H1 (cell line): ENCODE results near the gene IP6K1. TPM values are rescaled to one million over a fixed set of nuclear protein-coding genes. Genes with fewer than 3 reads are reported as not detected.

Experiments used
- BACH1 ChIP-seq: IDR thresholded peaks from 2 replicates; pipeline ENCODE4 v1.6.1; 2012; ENCODE audit warnings: low read length, improper control_type of control experiment
- E2F6 ChIP-seq: IDR thresholded peaks from 2 replicates; pipeline ENCODE4 v1.6.1; 2012; ENCODE audit warnings: inconsistent platforms
- KDM4A ChIP-seq: IDR thresholded peaks from one replicate; pipeline ENCODE4 v1.7.1; 2012; ENCODE audit warnings: low read depth, mild to moderate bottlenecking, moderate library complexity, low read length, inconsistent platforms; ENCODE audit not compliant: severe bottlenecking
- MAX ChIP-seq: IDR thresholded peaks from 2 replicates; pipeline ENCODE4 v1.6.1; 2012; ENCODE audit warnings: inconsistent platforms
- NANOG ChIP-seq: IDR thresholded peaks from 2 replicates; pipeline ENCODE4 v1.6.1; 2011; ENCODE audit warnings: low read length, low read depth, mild to moderate bottlenecking, inconsistent platforms; ENCODE audit not compliant: insufficient read depth, poor library complexity, severe bottlenecking
- POLR2AphosphoS5 ChIP-seq: IDR thresholded peaks from 2 replicates; pipeline ENCODE4 v1.6.1; 2011; ENCODE audit warnings: low read depth, low read length
- RAD21 ChIP-seq, 2 experiments: IDR thresholded peaks in 1 of 2; conservative IDR thresholded peaks in 1 of 2; 2 replicates each; pipeline ENCODE4 v1.6.1; 2011; ENCODE audit warnings: low read depth in 2 of 2, low read length in 2 of 2, improper control_type of control experiment in 1 of 2, inconsistent platforms in 1 of 2, mild to moderate bottlenecking in 1 of 2, moderate library complexity in 1 of 2
- SAP30 ChIP-seq: fragments of 300-600 bp; sonication (generic); IDR thresholded peaks from 2 replicates; pipeline ENCODE4 v1.7.1; 2012; ENCODE audit warnings: low read length, moderate library complexity, mild to moderate bottlenecking, inconsistent platforms; ENCODE audit not compliant: insufficient read depth, insufficient replicate concordance
- TCF12 ChIP-seq: IDR thresholded peaks from 2 replicates; pipeline ENCODE4 v1.6.1; 2011; ENCODE audit warnings: low read depth, mild to moderate bottlenecking, low read length
- YY1 ChIP-seq: IDR thresholded peaks from 2 replicates; pipeline ENCODE4 v1.6.1; 2011; ENCODE audit warnings: low read depth, mild to moderate bottlenecking, low read length
- polyA plus RNA-seq, 7 experiments: library from polyadenylated mRNA; depleted of rRNA in 3 of 7; stranded (reverse) in 5 of 7; unstranded in 2 of 7; fragments of >200 nt in 5 of 7; fragments of 200-250 nt in 2 of 7; gene quantifications; 1 replicate in 5 of 7; 2 replicates in 1 of 7; 4 replicates in 1 of 7; pipeline versions ENCODE4 v1.2.1 to v1.2.3, GENCODE V29; 2011 to 2013; ENCODE audit warnings: missing spikeins in 2 of 7, mixed read lengths in 2 of 7
- total RNA-seq: library from RNA; stranded (reverse); fragmentation: NEBNext Ultra II Directional; extraction: Animal tissue kit (Norgen Biotek cat#: 25700); gene quantifications from 2 replicates; pipeline ENCODE4 v1.2.1, GENCODE V29; 2021

Gene IP6K1
- total and polyA plus RNA-seq, 2 of the 8 experiments (the other 6 are each of a cell fraction or from before 2014, with no cell fraction given), result 31.5 to 35.2 TPM

DNA sequence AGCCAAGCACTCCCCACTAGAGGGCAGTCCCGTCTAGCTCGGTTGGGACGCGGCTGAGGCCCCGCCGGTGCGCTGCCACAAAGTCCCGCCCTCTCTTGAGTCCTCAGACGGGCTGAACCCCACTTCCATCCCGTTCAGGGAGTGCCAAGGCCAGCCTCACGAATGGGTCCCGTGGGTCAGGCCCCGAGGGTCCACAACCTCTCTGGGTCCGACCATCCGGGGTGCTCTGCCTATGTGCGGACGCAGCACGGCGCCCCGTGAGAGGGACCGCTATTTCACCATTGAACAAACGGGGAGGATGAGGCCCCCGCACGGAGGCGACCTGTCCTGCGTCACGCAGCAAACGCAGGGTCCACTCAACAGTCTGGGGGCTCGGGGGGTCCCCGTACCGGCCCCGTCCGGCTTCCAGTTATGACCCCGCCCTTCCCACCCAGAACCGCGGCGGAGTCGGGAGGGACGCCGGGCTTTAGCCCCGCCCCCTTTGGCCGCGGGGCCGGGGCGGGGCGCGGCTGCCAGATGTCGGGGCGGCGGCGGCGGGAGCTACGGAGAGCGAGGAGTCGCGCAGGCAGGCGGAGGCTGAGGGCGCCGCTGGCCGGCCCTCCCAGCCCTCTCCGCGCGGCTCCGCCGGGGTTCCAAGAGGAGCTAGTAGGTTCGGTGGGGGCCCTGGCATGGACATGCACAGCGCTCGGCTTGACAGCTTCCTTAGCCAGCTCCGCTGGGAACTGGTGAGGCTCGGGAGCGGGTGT is 16.6 kb upstream of the IP6K1 start, which contains the start of gene INKA1 (continued):
- TF ChIP-seq E2F6, result no peak
- TF ChIP-seq MAX, result peak; percentile 50; the same call in 1 of the 2 replicates
- TF ChIP-seq BACH1, result peak; percentile 35; the same call in 1 of the 2 replicates
- TF ChIP-seq YY1, result 0 out of 2 replicates have a peak, but pooled peaks have one; percentile 63
- TF ChIP-seq SAP30, result no peak
- no peak for TF ChIP-seq POLR2AphosphoS5
- peak; percentile 86 to 91 for TF ChIP-seq RAD21 (IDR thresholded peaks at IDR 0.05 in 1 of 2, conservative IDR thresholded peaks at IDR 0.05 in 1 of 2; ENCODE audit: low read depth in 2 of 2, low read length in 2 of 2)
- no peak for TF ChIP-seq TCF12
- peak; percentile 97 for TF ChIP-seq KDM4A
- TF ChIP-seq NANOG, result no peak
